DMS79 treated with DMSO at 0.1 percent for 48 hours (cell line): ENCODE data around the gene GPC2.

Experiments used
- DNase-seq: peaks from one replicate; lab custom pipeline; 2025; lab: John Stamatoyannopoulos, UW

Gene GPC2

DNA sequence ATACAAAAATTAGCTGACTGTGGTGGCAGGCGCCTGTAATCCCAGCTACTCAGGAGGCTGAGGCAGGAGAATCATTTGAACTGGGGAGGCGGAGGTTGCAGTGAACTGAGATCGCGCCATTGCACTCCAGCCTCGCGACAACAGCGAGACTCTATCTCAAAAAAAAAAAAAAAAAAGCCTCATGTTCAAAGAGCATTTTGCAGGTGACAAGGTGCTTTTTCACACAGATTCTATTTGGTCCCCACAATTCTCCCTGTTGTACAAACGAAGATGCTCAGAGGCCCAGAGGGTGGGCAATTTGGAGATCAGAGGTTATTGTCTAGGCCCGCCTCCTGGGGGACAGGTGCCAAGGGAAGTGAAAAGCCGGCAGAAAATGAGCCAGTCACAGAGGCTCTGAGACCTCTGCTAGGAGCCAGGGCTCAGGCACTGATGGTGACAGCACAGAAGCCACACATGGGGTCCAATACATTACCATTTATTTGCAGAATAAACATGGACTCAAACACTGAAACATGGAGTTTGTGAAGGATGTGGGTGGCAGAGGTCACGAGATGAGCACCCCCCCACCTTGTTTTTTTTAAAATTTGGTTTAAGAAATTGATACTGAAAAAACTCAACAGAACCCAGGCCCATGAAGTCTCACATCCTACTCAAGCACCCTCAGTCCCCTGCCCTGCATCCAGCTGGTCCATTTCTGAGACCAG is 7.9 kb downstream of the GPC2 start:
- DNase-seq: no peak

- DNase-seq: peak; percentile 20
Measured at GRCh38 chr7:100167912-100168323, 9.3 kb downstream of the GPC2 start.

DNA sequence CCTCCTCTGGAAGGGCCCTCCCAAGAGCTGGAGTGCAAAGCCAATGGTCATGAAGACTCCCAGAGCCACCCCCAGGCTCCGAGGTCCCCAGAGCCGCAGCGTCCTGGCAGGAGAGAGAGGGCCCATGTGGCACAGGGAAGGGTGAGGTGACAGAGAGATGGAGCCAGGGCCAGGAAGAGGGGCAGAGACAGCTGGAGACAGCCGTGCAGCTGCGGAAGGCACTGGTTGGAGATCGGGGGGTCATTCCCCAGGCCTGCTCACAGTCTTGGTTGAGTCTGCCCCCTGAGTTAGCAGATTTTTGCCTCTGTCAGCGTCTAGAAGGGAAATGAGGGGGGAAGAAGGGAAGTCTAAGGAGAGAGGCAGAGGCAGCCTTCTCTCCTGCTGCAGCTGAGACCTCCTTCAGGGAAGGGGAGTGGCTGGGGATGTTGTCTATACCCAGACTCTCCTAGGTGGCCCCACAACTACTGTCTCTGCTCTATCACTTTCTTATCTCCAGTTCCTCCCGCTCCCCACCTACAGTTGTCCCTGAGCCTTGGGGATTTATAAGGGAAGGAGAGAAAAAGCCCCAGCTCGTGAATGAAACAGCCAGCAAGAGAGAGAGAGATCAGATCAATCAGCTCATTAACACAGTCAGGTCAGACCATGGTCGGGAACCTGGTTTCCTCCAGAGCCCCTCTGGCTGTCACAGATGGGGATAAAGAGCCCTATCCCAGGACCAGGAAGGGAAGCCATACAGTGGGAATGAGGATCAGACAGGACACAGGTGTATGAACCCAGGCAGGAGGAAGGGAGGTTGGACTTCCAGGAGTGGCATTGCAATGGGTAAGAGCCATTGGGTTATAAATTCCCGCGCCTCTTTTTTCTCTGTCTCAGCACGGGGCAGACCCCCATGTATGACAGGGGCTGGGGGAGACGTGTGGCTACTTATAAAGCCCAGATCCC is 9.9 kb downstream of the GPC2 start:
- no peak for DNase-seq

- no peak for DNase-seq
Measured at GRCh38 chr7:100166317-100166940, 10.8 kb downstream of the GPC2 start.

GRCh38 chr7:100163871-100164270 is 13.3 kb downstream of the GPC2 start:
- DNase-seq: no peak

DNA sequence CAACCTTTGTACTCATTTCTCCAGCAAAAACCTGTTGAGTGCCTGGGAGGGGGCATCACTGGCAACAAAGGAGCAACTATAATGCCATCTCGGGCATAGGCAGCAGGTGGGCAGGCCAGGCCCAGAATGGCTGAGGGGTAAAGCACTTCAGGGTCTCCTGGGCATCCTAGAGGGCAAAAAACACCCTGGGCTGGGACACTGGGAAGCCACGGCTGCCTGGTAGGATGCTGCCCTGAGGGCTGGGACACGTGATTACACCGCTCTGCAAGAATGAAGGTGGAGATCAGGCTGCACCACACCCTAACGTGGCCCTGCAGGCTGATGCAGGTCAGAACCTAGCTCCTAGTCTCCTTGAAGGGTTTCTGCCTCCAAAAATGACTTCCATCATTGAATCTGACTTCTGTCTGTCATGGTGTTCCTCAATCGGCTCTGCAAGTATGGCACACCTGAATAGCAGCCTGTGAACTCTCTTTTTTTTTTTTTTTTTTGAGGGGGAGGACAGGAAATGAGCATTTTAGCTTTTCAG is 14.1 kb downstream of the GPC2 start:
- no peak for DNase-seq

DNA sequence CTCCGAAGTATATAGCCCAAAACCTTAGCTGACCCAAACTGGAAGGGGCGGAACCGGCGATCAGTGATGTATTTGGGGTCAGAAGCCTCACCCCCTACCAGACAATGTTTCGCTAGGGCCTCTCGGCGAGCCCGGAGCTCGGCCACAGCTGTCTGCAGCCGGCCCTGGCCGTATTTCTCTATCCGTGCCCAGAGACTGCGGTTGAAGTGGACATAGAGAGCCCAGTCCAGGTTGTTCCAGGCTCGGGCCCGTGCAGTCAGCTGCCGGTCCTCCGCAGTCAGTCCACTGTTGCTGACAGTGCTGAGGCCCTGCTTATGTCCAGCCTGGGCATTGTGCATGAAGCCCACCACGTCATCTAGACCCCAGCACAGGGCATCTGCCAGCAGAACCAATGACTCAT is 17.1 kb downstream of the GPC2 start:
- no peak for DNase-seq

DNA sequence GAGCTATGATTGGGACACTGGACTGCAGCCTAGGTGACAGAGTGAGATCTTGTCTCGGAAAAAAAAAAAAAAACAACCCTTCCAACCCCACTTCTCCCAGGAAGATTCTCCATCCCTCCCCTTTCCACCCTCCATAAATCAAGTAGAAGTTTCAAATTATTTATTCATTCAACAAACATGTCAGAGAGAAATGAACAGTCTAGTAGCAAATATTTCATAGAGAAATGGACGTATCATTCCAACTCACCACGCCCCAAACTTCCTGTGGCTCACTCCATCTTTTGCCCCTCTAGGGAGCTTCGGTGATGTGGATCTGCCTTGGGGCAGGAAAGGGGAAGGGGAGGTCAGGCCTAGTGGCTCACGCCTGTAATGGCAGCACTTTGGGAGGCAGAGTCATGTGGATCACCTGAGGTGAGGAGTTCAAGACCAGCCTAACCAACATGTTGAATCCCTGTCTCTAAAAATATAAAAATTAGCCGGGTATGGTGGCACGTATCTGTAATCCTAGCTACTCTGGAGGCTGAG is 18.0 kb downstream of the GPC2 start:
- DNase-seq: no peak

GRCh38 chr7:100158229-100159098 is 18.7 kb downstream of the GPC2 start, which contains the start of gene TRAPPC14:
Gene TRAPPC14 (minus strand): TSS chr7:100158723. CDS start chr7:100158499, 224 bp downstream.
- peak; percentile 83 for DNase-seq

DNA sequence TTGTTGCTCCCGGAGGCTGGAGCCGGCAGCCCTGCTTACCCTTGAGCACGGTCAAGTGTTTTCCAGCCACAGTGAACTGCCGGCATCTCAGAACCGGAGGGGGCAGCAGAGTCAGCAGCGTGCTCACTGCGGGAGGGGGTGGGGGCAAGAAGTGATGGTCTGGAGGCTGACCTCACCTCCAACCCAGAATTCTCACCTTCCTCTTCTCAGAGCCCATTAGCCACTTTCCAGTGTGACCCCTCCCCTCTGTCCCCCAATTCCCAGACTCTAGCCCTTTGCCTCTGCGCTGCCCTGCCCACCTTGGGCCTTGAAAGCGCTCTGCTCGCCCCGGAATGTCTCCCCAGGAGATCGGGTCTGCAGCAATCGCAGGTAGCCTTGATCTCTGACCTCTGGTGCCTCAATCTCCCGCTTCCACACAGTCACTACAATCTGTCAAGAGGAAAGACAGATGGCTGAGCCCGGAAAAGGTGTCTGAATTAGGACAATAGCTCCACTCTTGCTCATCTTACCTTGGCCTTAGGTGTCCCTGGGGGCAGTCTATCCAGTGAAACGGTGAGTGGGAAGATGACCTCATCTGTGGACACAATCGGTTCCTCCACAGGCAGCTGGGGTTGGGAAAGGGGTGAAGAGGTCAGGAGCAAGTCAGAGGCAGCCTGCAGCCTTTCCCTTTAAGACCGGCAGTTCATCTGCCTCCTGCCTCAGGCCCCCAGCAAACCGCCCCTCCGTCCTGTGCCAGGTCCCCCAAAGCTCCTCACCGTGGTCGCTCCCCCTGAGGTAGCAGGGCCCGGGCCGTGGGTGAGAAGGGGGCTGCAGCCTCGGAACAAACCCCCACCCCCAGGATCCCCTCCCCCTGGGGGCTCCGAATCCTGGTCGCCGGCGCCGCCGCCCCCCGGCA is 19.6 kb downstream of the GPC2 start:
- DNase-seq: no peak

GRCh38 chr7:100157069-100157333 is 20.2 kb downstream of the GPC2 start:
- no peak for DNase-seq

DNA sequence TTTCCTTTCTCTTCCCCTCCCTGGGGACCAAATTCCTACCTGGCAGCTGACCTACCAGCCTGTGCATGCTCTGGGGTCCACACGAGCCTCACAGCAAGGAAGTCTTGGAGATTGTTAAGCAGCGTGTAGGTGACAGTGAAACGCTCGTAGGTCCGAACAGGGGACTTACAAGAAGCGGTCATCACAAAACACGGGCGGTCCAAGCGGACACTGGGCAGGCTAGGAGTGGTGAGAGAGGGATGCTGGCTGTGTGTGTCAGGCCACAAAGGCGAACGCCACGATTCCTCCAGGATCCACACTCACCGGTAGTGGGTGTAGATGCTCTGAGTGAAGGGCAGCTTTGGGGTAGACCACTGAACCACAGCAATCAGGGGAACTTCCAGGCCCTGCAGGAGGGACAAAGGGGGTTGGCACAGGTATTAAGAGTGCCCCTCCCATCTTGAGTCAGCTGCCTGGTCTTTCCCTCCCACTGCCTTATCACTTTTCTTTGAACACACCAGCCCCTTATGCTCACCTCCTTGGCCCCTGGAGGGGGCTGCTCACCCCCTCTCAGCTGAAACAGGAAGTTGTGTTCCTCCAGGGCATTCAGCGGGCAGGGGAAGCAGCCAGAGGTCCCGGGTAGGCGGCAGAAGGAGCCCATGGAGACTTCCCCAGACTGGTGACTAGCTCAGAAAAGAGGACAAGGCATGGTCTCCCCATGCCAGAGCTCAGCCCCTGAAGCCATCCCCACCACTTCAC is 20.7 kb downstream of the GPC2 start:
- DNase-seq: no peak

DNA sequence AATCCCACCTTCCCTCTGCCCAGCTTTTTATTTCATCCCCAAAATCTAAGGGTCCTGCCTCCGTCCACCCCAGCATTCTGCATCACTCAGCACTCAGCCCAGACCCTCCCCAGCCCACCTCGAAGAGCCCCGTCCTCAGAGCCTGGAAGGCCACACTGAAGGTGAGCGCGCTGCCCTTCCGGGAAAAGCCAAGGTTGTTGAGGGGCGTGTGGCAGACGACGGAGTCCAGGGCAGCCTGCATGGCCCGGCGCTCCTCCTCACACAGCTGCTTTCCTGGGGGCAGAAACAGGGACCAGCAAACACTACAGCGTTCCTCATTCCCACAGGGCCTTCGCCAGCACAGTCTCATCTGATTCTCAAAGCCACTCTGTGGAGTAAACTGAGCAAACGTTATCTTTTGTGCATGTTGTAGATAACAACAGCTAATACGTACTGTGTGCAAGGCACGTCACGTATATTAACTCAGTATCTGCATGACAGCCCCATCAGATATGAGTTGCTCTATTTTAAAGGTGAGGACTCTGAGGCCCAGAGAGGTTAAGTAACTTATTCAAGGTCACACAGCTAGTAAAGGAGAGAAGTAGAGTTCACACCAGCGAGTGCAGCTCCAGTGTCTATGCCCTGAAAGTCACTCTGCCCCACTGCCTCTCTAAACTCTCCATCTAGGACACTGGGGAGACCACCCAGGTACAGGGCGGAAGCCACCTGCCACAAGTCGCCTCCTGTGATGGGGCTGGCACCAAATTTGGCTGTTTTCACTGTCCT is 21.4 kb downstream of the GPC2 start:
- no peak for DNase-seq

GRCh38 chr7:100154651-100155491 is 22.3 kb downstream of the GPC2 start:
- no peak for DNase-seq

- DNase-seq: no peak
Measured at GRCh38 chr7:100153708-100154535, 23.3 kb downstream of the GPC2 start.

- DNase-seq: no peak
Measured at GRCh38 chr7:100152937-100153666, 24.1 kb downstream of the GPC2 start.
